Muscle layer of colon (tissue), 2 donors: ENCODE data around the gene KATNAL2.

Experiments used
- H3K27ac ChIP-seq: one replicate; pipeline ENCODE4 v1.7.0; 2013; ENCODE audit warnings: low read depth, mild to moderate bottlenecking, low read length, moderate library complexity
- H3K27me3 ChIP-seq, 2 donors: one replicate each; pipeline ENCODE4 v1.7.0; 2013; ENCODE audit warnings: low read length in 2 of 2, mild to moderate bottlenecking in 2 of 2; ENCODE audit not compliant: insufficient read depth in 2 of 2, control insufficient read depth in 1 of 2
- H3K36me3 ChIP-seq: one replicate; pipeline ENCODE4 v1.7.0; 2013; ENCODE audit warnings: mild to moderate bottlenecking, low read length; ENCODE audit not compliant: insufficient read depth
- H3K4me1 ChIP-seq: one replicate; pipeline ENCODE4 v1.7.0; 2013; ENCODE audit warnings: mild to moderate bottlenecking, low read length; ENCODE audit not compliant: insufficient read depth
- H3K4me3 ChIP-seq, 2 donors: one replicate each; pipeline ENCODE4 v1.7.0; 2013; ENCODE audit warnings: low read length in 2 of 2, low read depth in 1 of 2, mild to moderate bottlenecking in 1 of 2, moderate library complexity in 1 of 2
- H3K9ac ChIP-seq: one replicate; pipeline ENCODE4 v1.7.0; 2013; ENCODE audit warnings: low read length
- H3K9me3 ChIP-seq: one replicate; pipeline ENCODE4 v1.7.0; 2013; ENCODE audit warnings: mild to moderate bottlenecking, low read length
- donor health status: abdominal sarcoma.
- donor health status: Adenocarcinoma of cecum.

The KATNAL2 gene

GRCh38 chr18:47036927-47037578 lies 119.7 kb downstream of the KATNAL2 start:
- Histone ChIP-seq H3K36me3 (no peaks in the 10 kb centered on the region), H3K9me3 (no peaks in the 10 kb centered on the region), H3K4me3 (no peak overlapping the region), H3K27me3 (no peaks in the 10 kb centered on the region), H3K4me1 (no peaks in the 10 kb centered on the region), H3K27ac (no peak overlapping the region), H3K9ac (no peak overlapping the region)

- no peaks in the 10 kb centered on the region for H3K4me1 ChIP-seq
- H3K9me3 ChIP-seq: no peaks in the 10 kb centered on the region
- H3K27me3 ChIP-seq: no peaks in the 10 kb centered on the region
- no peak overlapping the region for H3K27ac ChIP-seq
- no peaks in the 10 kb centered on the region for H3K36me3 ChIP-seq
- no peak overlapping the region for H3K4me3 ChIP-seq
- H3K9ac ChIP-seq: no peak overlapping the region
These were observed 123.6 kb downstream of the KATNAL2 start for GRCh38 chr18:47040982-47041381.

GRCh38 chr18:47050468-47050867 lies 133.1 kb downstream of the KATNAL2 start:
- H3K36me3 ChIP-seq: no peaks in the 10 kb centered on the region
- H3K4me3 ChIP-seq: no peak overlapping the region
- H3K27me3 ChIP-seq: no peaks in the 10 kb centered on the region
- H3K9ac ChIP-seq: no peak overlapping the region
- H3K27ac ChIP-seq: no peak overlapping the region
- no peaks in the 10 kb centered on the region for H3K4me1 ChIP-seq
- H3K9me3 ChIP-seq: no peaks in the 10 kb centered on the region

GRCh38 chr18:47054369-47054768 lies 137.0 kb downstream of the KATNAL2 start:
- Histone ChIP-seq H3K27me3 (no peaks in the 10 kb centered on the region), H3K4me1 (no peaks in the 10 kb centered on the region), H3K36me3 (no peaks in the 10 kb centered on the region), H3K9me3 (no peaks in the 10 kb centered on the region), H3K27ac (no peak overlapping the region), H3K9ac (no peak overlapping the region), H3K4me3 (no peak overlapping the region)

GRCh38 chr18:47062471-47062870 lies 145.1 kb downstream of the KATNAL2 start:
- Histone ChIP-seq H3K27me3 (no peaks in the 10 kb centered on the region), H3K9me3 (no peaks in the 10 kb centered on the region), H3K4me3 (no peak overlapping the region), H3K36me3 (no peaks in the 10 kb centered on the region), H3K27ac (no peak overlapping the region), H3K4me1 (no peaks in the 10 kb centered on the region), H3K9ac (no peak overlapping the region)

- Histone ChIP-seq H3K4me3 (no peak overlapping the region), H3K27ac (no peak overlapping the region), H3K36me3 (no peaks in the 10 kb centered on the region), H3K9ac (no peak overlapping the region), H3K9me3 (no peaks in the 10 kb centered on the region), H3K4me1 (no peaks in the 10 kb centered on the region), H3K27me3 (no peaks in the 10 kb centered on the region)
These were observed 145.7 kb downstream of the KATNAL2 start for GRCh38 chr18:47063096-47063495.

GRCh38 chr18:47067648-47068047 lies 150.2 kb downstream of the KATNAL2 start:
- H3K27ac ChIP-seq: no peak overlapping the region

GRCh38 chr18:47075098-47075883 lies 157.9 kb downstream of the KATNAL2 start:
- Histone ChIP-seq H3K9ac (no peak overlapping the region), H3K4me1 (no peaks in the 10 kb centered on the region), H3K36me3 (no peaks in the 10 kb centered on the region), H3K27ac (no peak overlapping the region), H3K9me3 (no peaks in the 10 kb centered on the region), H3K4me3 (no peak overlapping the region), H3K27me3 (no peaks in the 10 kb centered on the region)

More at GRCh38 chr18:47067648-47068047, 150.2 kb downstream of the KATNAL2 start:
- H3K4me3 ChIP-seq: no peak overlapping the region
- H3K9me3 ChIP-seq: no peaks in the 10 kb centered on the region
- H3K9ac ChIP-seq: no peak overlapping the region
- H3K4me1 ChIP-seq: no peaks in the 10 kb centered on the region
- H3K27me3 ChIP-seq: no peaks in the 10 kb centered on the region
- H3K36me3 ChIP-seq: no peaks in the 10 kb centered on the region

GRCh38 chr18:47077111-47077510 lies 159.7 kb downstream of the KATNAL2 start:
- Histone ChIP-seq H3K9ac (no peak overlapping the region), H3K36me3 (no peaks in the 10 kb centered on the region), H3K4me1 (no peaks in the 10 kb centered on the region), H3K4me3 (no peak overlapping the region), H3K27me3 (no peaks in the 10 kb centered on the region), H3K27ac (no peak overlapping the region), H3K9me3 (no peaks in the 10 kb centered on the region)

- Histone ChIP-seq H3K4me3 (no peak overlapping the region), H3K4me1 (no peaks in the 10 kb centered on the region), H3K9ac (no peak overlapping the region), H3K9me3 (no peaks in the 10 kb centered on the region), H3K36me3 (no peaks in the 10 kb centered on the region), H3K27ac (no peak overlapping the region), H3K27me3 (no peaks in the 10 kb centered on the region)
These were observed 163.5 kb downstream of the KATNAL2 start for GRCh38 chr18:47080872-47081271.

- no peak overlapping the region for H3K27ac ChIP-seq
- no peaks in the 10 kb centered on the region for H3K4me1 ChIP-seq
- no peak overlapping the region for H3K9ac ChIP-seq
- H3K27me3 ChIP-seq: no peaks in the 10 kb centered on the region
- no peak overlapping the region for H3K4me3 ChIP-seq
- H3K9me3 ChIP-seq: no peaks in the 10 kb centered on the region
- H3K36me3 ChIP-seq: no peaks in the 10 kb centered on the region
These were observed 164.2 kb downstream of the KATNAL2 start for GRCh38 chr18:47081578-47081977.

GRCh38 chr18:47087676-47088075 lies 170.3 kb downstream of the KATNAL2 start:
- no peaks in the 10 kb centered on the region for H3K27me3 ChIP-seq
- no peak overlapping the region for H3K9ac ChIP-seq
- H3K27ac ChIP-seq: no peak overlapping the region
- H3K4me1 ChIP-seq: no peaks in the 10 kb centered on the region
- H3K4me3 ChIP-seq: no peak overlapping the region
- no peaks in the 10 kb centered on the region for H3K36me3 ChIP-seq
- no peaks in the 10 kb centered on the region for H3K9me3 ChIP-seq
